Renal cortex interstitium (tissue), 11 donors: ENCODE measurements around the gene TAF1C. TPM values are rescaled to one million over a fixed set of nuclear protein-coding genes. Genes with fewer than 3 reads are reported as not detected.

Source experiments
- DNase-seq, 11 donors: peaks; one replicate each; pipeline ENCODE4 v3.0.0-alpha.2; 2013; ENCODE audit warnings: low read depth in 9 of 11, low spot score in 4 of 11; ENCODE audit errors: extremely low read depth in 1 of 11
- polyA plus RNA-seq, 3 donors: library from polyadenylated mRNA; unstranded; fragments of 120-200 nt; gene quantifications; one replicate each; pipeline ENCODE4 v1.2.1, GENCODE V29; 2013; ENCODE audit not compliant: insufficient read length in 3 of 3

TAF1C gene
- polyA plus RNA-seq, 3 donors: 34.3 to 58.7 (median 40.3) TPM

- DNase-seq: no peak
Observed at GRCh38 chr16:84143784-84144199, 43.1 kb downstream of the TAF1C start.

DNA sequence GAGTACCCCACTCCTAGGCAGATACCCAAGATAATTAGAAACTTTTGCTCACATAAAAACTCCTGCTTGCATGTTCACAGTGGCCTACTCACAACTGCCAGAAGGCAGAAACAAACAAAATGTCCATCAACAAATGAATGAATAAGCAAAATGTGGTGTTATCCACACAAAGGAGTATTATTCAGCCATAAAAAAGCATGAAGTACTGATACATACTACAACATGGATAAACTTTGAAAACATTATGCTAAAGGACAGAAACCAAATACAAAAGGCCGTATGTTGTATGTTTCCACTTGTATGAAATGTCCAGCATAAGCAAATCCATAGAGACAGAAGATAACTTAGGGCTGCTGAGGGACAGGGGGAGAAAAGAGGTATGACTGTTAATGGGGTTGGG is 43.8 kb downstream of the TAF1C start:
- DNase-seq: no peak

GRCh38 chr16:84141143-84141670 is 45.6 kb downstream of the TAF1C start:
- DNase-seq: no peak

DNA sequence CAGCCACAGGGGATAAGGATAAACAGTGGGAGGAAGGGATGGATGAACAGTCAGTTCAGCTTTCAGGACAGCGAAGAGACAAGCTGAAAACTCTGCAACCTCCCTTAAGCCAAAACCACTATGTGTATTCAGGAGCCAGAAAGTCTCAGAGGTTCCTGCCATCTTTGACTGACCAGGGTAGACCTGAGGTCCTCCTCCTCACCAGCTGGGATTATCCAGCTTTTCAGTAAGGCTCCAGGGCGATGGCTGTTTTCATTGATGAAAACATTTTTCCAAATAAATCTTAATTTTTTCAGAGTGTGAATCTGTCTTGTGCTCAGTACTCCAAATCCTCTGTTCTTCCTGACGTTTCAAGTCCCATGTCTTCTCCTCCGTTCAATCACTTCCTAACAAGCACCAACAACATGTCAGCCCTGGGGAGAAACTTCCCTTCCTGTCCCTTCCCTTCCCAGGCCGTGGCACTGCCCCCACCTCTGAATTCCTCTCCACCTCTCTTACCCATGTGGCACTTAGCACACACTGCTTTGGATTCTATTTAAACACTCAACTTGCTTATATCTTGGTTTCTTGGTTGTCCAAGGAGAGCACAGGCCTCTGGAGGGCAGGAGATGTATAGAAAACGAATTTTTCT is 47.1 kb downstream of the TAF1C start:
- DNase-seq: no peak

DNA sequence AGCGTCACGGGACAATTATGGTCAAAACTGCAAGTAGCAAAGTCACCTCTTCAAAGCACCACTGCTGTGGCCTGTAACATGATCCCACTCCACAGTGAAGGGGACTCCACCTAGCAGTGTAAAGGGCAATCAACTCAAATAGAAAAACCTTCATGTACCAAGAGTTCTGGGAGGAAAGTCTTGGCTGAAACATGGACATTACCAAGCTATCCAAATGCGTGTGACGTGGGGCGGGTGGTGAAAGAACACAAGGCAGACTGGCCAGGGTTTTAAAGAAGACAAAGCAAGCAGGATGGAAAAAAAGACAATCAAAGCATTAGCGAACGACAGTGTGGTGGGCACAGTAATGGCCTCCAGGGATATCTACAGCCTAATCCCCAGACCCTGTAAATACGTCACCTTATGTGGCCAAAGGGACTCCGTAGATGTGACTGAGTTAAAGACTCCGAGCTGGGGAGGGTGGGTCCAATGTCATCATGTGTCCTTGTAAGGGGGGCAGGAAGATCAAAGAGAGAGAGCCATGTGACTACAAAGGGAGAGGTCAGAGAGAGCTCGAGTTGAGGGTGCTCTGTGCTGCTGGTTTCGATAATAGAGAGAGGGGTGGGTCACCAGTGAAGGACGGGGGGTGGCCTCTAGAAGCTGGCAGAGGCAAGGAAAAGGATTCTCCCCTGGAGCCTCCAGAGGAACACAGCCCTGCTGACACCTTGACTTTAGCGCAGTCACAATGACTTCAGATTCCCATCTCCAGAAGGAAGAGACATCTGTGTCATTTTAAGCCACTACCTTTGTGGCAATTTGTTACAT is 47.8 kb downstream of the TAF1C start:
- DNase-seq: peak in 2 of 11 donors; percentile 52 to 63

GRCh38 chr16:84138500-84138823 is 48.4 kb downstream of the TAF1C start:
- no peak for DNase-seq

DNA sequence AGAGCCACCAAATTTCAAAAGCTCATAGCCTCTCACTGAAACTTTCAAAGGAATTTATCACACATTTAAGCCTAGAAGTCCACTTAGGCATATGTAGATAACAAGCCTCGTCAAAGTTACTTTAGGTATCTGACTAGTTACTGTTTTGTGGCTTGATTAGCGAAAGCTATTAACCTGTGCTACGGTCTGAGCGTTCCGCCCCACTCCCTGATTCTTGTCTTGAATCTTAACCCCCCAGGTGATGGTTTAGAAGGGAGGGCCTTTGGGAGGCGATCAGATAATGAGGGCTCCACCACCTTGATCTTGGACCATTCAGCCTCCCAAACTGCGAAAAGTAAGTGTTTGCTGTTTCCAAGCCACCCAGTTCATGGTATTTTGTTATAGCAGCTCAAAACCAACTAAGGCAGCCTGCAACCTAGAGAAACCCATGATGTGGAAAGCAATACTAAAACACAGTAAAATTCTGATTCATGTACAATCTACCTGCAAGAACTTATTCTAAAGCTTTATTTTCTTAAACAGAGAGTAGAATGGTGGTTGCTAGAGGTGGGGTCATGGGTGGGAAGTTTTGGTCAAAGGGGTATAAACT is 49.0 kb downstream of the TAF1C start:
- DNase-seq: no peak

- DNase-seq: no peak
Observed at GRCh38 chr16:84137287-84137686, 49.6 kb downstream of the TAF1C start.

- no peak for DNase-seq
Observed at GRCh38 chr16:84136331-84137125, 50.3 kb downstream of the TAF1C start.

- DNase-seq: no peak
Observed at GRCh38 chr16:84132527-84133285, 54.2 kb downstream of the TAF1C start.

- DNase-seq: no peak
Observed at GRCh38 chr16:84131117-84131516, 55.7 kb downstream of the TAF1C start.

Other genes starting within 250 kb of the TAF1C start
- gene OSGIN1, start 233.8 kb downstream of the TAF1C start, polyA plus RNA-seq: under 1 TPM; 0.59 to 0.87 (median 0.66) TPM
- 1 to 10 TPM; 2.3 to 3.5 (median 3.2) TPM for gene NECAB2, start 218.8 kb downstream of the TAF1C start, polyA plus RNA-seq
- gene SLC38A8, start 144.3 kb downstream of the TAF1C start, polyA plus RNA-seq: not detected
- gene MBTPS1, start 70.1 kb downstream of the TAF1C start, polyA plus RNA-seq: 100 to 1,000 TPM; 100 to 116 (median 111) TPM
- 10 to 100 TPM; 40.0 to 53.0 (median 45.4) TPM for gene HSDL1, start 41.9 kb downstream of the TAF1C start, polyA plus RNA-seq
- 1 to 10 TPM; 3.6 to 9.4 (median 4.2) TPM for gene DNAAF1, start 41.7 kb downstream of the TAF1C start, polyA plus RNA-seq
- gene ADAD2, start 4.1 kb upstream of the TAF1C start, polyA plus RNA-seq: under 1 TPM in 2 of 3 donors, not detected in 1; 0.30 to 0.73 TPM
- gene KCNG4, start 53.0 kb upstream of the TAF1C start, polyA plus RNA-seq: under 1 TPM in 2 of 3 donors, not detected in 1; 0.04 to 0.05 TPM
- gene WFDC1, start 107.8 kb upstream of the TAF1C start, polyA plus RNA-seq: 1 to 10 TPM; 1.9 to 3.8 (median 3.5) TPM
- gene ATP2C2, start 181.5 kb upstream of the TAF1C start, polyA plus RNA-seq: 1 to 10 TPM in 1 of 3 donors, under 1 TPM in 2; 0.52 to 1.8 (median 0.98) TPM